Measurements from ENCODE around the gene CAPZA2. TPM values are rescaled to one million over a fixed set of nuclear protein-coding genes. Genes with fewer than 3 reads are reported as not detected.

The CAPZA2 gene
- polyA plus RNA-seq, 2 of the 4 experiments (the other 2 are of a cell fraction), result 151 to 213 TPM

DNA sequence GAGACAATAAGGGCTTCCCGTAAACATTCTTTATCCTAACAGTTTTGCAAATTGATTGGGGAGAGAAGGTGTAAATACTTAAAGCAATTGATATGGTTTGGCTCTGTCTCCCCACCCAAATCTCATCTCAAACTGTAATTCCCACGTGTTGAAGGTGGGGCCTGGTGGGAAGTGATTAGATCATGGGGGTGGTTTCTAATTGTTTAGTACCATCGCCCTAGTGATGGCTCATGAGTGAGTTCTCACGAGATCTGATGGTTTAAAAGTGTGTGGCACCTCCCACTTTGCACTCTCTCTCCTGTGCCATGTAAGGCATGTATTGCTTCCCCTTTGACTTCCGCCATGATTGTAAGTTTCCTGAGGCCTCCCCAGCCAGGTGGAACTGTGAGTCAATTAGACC lies 22.1 kb upstream of the CAPZA2 start:
- DNase-seq (ENCODE audit: low read depth in 1 of 2, low spot score in 1 of 2), result no peak
- Histone ChIP-seq H3K4me2 (no peak overlapping the region), H3K27ac (no peak overlapping the region), H3K4me3 (no peak overlapping the region), H3K9me3 (no peaks in the 10 kb centered on the region), H3K4me1 (peaks cover 18% of the 10 kb centered on the region)
- WGBS (ENCODE audit: missing lambda C conversion rate), result 63% methylated on average over 5 of the region's 5 CpGs
- no peak for ATAC-seq
- POLR2A ChIA-PET, result no interaction called here
- TF ChIP-seq ZFP36 (IDR thresholded peaks at IDR 0.05; ENCODE audit: borderline replicate concordance, partially characterized antibody) (no peak), FOSB (CRISPR knock-in tag; IDR thresholded peaks at IDR 0.05) (no peak), RFX5 (IDR thresholded peaks at IDR 0.05) (no peak), MAZ (IDR thresholded peaks at IDR 0.05; ENCODE audit: borderline replicate concordance, low read depth, low read length) (no peak)
- TF ChIP-seq, protein P1, sequence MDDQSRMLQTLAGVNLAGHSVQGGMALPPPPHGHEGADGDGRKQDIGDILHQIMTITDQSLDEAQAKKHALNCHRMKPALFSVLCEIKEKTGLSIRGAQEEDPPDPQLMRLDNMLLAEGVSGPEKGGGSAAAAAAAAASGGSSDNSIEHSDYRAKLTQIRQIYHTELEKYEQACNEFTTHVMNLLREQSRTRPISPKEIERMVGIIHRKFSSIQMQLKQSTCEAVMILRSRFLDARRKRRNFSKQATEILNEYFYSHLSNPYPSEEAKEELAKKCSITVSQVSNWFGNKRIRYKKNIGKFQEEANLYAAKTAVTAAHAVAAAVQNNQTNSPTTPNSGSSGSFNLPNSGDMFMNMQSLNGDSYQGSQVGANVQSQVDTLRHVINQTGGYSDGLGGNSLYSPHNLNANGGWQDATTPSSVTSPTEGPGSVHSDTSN (IDR thresholded peaks at IDR 0.05), result no peak
- TF ChIP-seq, protein P2, sequence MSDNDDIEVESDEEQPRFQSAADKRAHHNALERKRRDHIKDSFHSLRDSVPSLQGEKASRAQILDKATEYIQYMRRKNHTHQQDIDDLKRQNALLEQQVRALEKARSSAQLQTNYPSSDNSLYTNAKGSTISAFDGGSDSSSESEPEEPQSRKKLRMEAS (IDR thresholded peaks at IDR 0.05), result no peak
- FAIRE-seq, result no peak
- CTCF ChIA-PET, result no interaction called here

DNA sequence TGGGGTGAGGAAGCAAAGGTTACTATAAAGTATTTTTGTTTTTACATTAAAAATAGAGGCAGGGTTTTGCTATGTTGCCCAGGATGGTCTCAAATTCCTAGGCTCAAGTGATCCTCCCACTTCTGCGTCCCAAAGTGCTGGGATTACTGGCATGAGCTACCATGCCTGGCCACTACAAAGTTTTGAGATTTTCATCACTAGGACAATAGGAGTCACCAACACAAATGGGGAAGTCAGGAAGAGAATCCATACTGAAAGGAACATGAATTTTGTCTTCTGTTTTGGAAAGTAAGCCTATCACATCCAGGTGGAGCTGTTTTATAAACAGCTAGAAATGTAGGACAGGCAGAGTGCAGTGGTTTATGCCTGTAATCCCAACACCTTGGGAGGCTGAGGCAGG lies 20.0 kb upstream of the CAPZA2 start:
- TF ChIP-seq NR3C1 (IDR thresholded peaks at IDR 0.05), result no peak
- peaks cover under 1% of the 10 kb centered on the region; the same call in 1 of the 3 replicates for H3K4me1 ChIP-seq
- H3K27ac ChIP-seq, result no peak overlapping the region
- DNase-seq (ENCODE audit: low read depth in 1 of 2, low spot score in 1 of 2) (no peak), ATAC-seq (no peak), FAIRE-seq (no peak)
- POLR2A ChIA-PET, result no interaction called here
- no peak overlapping the region for H3K4me3 ChIP-seq
- 71% methylated on average over 1 of the region's 1 CpG for WGBS (ENCODE audit: missing lambda C conversion rate)
- CTCF ChIA-PET, result no interaction called here
- H3K4me2 ChIP-seq, result no peak overlapping the region
- no peaks in the 10 kb centered on the region for H3K9me3 ChIP-seq

DNA sequence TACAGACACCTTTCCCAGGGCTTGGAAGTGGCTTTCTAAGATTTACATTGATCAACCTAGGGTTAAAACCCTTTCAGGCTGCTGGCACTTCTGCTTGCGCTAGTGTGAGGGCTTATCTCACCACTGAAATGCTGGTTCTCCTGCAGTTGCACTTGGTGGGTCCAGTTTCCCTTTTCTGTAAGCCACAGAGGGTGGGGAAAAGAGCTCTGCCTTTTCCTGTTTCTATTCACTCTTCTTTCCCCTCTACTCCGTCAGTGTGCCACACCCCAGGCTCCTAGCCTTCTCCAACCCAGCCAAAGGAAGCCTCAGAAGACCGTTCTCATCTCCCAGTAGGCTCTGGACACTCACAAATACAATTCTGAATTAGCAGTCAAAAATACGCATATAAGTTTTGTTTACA lies 19.0 kb upstream of the CAPZA2 start:
- ChIA-PET CTCF (no interaction called here), POLR2A (no interaction called here)
- H3K4me2 ChIP-seq, result no peak overlapping the region
- H3K4me3 ChIP-seq, result no peak overlapping the region
- H3K4me1 ChIP-seq, result no peaks in the 10 kb centered on the region
- DNase-seq (ENCODE audit: low read depth in 1 of 2, low spot score in 1 of 2), result no peak
- ATAC-seq, result no peak; a peak in 1 of 6 replicates
- no peak overlapping the region for H3K27ac ChIP-seq
- H3K9me3 ChIP-seq, result no peaks in the 10 kb centered on the region
- no peak for FAIRE-seq
- WGBS (ENCODE audit: missing lambda C conversion rate), result 89% methylated on average over 4 of the region's 4 CpGs
- TF ChIP-seq HOXB5 (CRISPR knock-in tag; IDR thresholded peaks at IDR 0.05) (no peak), MAZ (IDR thresholded peaks at IDR 0.05; ENCODE audit: borderline replicate concordance, low read depth, low read length) (no peak), SMC3 (IDR thresholded peaks at IDR 0.05) (no peak), CBX2 (IDR thresholded peaks at IDR 0.05; ENCODE audit: borderline replicate concordance, low read depth) (no peak), HEYL (CRISPR knock-in tag; IDR thresholded peaks at IDR 0.05) (no peak), RARB (CRISPR knock-in tag; IDR thresholded peaks at IDR 0.05) (no peak)
- TF ChIP-seq, protein P3, sequence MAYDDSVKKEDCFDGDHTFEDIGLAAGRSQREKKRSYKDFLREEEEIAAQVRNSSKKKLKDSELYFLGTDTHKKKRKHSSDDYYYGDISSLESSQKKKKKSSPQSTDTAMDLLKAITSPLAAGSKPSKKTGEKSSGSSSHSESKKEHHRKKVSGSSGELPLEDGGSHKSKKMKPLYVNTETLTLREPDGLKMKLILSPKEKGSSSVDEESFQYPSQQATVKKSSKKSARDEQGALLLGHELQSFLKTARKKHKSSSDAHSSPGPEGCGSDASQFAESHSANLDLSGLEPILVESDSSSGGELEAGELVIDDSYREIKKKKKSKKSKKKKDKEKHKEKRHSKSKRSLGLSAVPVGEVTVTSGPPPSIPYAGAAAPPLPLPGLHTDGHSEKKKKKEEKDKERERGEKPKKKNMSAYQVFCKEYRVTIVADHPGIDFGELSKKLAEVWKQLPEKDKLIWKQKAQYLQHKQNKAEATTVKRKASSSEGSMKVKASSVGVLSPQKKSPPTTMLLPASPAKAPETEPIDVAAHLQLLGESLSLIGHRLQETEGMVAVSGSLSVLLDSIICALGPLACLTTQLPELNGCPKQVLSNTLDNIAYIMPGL (CRISPR knock-in tag; IDR thresholded peaks at IDR 0.05; ENCODE audit: borderline replicate concordance), result no peak
- TF ChIP-seq, protein P4, sequence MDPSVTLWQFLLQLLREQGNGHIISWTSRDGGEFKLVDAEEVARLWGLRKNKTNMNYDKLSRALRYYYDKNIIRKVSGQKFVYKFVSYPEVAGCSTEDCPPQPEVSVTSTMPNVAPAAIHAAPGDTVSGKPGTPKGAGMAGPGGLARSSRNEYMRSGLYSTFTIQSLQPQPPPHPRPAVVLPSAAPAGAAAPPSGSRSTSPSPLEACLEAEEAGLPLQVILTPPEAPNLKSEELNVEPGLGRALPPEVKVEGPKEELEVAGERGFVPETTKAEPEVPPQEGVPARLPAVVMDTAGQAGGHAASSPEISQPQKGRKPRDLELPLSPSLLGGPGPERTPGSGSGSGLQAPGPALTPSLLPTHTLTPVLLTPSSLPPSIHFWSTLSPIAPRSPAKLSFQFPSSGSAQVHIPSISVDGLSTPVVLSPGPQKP (IDR thresholded peaks at IDR 0.05; ENCODE audit: low read depth, low read length), result no peak
- TF ChIP-seq, protein P1 (IDR thresholded peaks at IDR 0.05), result no peak

DNA sequence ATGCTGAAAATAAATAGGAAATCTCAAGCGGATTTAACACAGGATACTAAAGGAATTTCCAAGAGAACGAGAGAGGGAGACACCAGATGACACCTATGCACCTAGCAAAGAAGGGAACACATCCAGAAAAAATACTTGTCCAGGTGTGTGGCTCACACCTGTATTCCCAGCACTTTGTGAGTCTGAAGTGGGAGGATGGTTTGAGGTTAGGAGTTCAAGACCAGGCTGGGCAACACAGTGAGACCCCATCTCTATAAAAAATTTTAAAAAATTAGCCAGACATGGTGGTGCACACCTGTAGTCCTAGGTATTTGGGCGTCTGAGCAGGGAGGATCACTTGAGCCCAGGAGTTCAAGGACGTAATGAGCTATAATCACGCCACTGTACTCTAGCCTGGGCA lies 11.2 kb upstream of the CAPZA2 start:
- no peaks in the 10 kb centered on the region for H3K4me1 ChIP-seq
- no peak overlapping the region for H3K27ac ChIP-seq
- ChIA-PET POLR2A (no interaction called here), CTCF (no interaction called here)
- no peak for ATAC-seq
- TF ChIP-seq GATA3 (IDR thresholded peaks at IDR 0.05; ENCODE audit: borderline replicate concordance) (no peak), POLR2A (IDR thresholded peaks at IDR 0.05; ENCODE audit: low read length) (no peak), HOXB5 (CRISPR knock-in tag; IDR thresholded peaks at IDR 0.05) (no peak)
- TF ChIP-seq, protein P5, sequence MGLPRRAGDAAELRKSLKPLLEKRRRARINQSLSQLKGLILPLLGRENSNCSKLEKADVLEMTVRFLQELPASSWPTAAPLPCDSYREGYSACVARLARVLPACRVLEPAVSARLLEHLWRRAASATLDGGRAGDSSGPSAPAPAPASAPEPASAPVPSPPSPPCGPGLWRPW (IDR thresholded peaks at IDR 0.05), result no peak
- TF ChIP-seq, protein P4 (IDR thresholded peaks at IDR 0.05; ENCODE audit: low read depth, low read length), result no peak
- no peak for FAIRE-seq
- no peak overlapping the region for H3K4me3 ChIP-seq
- H3K4me2 ChIP-seq, result no peak overlapping the region
- WGBS (ENCODE audit: missing lambda C conversion rate), result 65% methylated on average over 5 of the region's 5 CpGs
- no peaks in the 10 kb centered on the region for H3K9me3 ChIP-seq
- DNase-seq (ENCODE audit: low read depth in 1 of 2, low spot score in 1 of 2), result no peak

Measured in A549 (cell line).